Suprapubic skin (tissue), 3 donors: ENCODE data around the gene RELN.
"Not testable (repeated sequence)": the region's sequence is repeated elsewhere in the genome, so short reads cannot be mapped to it uniquely, and the experiment has no call there.

ENCODE experiments used
- CTCF ChIP-seq, 2 donors: fragments of 200-600 bp in 1 of 2; fragments of 450-650 bp in 1 of 2; sonication (generic) in 1 of 2; IDR thresholded peaks; one replicate each; pipeline ENCODE4 v1.5.1; 2016 to 2019; ENCODE audit warnings: antibody characterized with exemption in 2 of 2, mild to moderate bottlenecking in 1 of 2, moderate library complexity in 1 of 2
- POLR2A ChIP-seq, 2 donors: fragments of 450-650 bp; IDR thresholded peaks; one replicate each; pipeline ENCODE4 v1.6.1; 2017; ENCODE audit warnings: antibody characterized with exemption in 2 of 2, mild to moderate bottlenecking in 2 of 2, moderate library complexity in 2 of 2

DNA sequence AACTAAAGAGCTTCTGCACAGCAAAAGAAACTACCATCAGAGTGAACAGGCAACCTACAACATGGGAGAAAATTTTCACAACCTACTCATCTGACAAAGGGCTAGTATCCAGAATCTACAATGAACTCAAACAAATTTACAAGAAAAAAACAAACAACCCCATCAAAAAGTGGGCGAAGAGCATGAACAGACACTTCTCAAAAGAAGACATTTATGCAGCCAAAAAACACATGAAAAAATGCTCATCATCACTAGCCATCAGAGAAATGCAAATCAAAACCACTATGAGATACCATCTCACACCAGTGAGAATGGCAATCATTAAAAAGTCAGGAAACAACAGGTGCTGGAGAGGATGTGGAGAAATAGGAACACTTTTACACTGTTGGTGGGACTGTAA lies 78.4 kb downstream of the RELN start:
- TF ChIP-seq CTCF, POLR2A (IDR thresholded peaks at IDR 0.05): not testable (repeated sequence)
